HepG2 (cell line): ENCODE data around the gene GRIN2D. TPM values are rescaled to one million over a fixed set of nuclear protein-coding genes. Genes with fewer than 3 reads are reported as not detected.

Experiments
- DRAP1 ChIP-seq: IDR thresholded peaks from 2 replicates; pipeline ENCODE4 v1.6.1; 2016; ENCODE audit warnings: missing genetic modification reagents, missing compliant biosample characterization
- GLMP ChIP-seq: sonication (generic); formaldehyde crosslinking; IDR thresholded peaks from 2 replicates; pipeline ENCODE4 v1.9.0; 2021; ENCODE audit warnings: missing genetic modification reagents, mild to moderate bottlenecking, borderline replicate concordance
- KDM6A ChIP-seq: IDR thresholded peaks from 2 replicates; pipeline ENCODE4 v1.6.1; 2016; ENCODE audit warnings: low read depth
- SMAD1 ChIP-seq: sonication (generic); formaldehyde crosslinking; IDR thresholded peaks from 2 replicates; pipeline ENCODE4 v1.4.0; 2020; ENCODE audit warnings: missing genetic modification reagents, low read depth, mild to moderate bottlenecking, borderline replicate concordance
- SP140L ChIP-seq: sonication (generic); formaldehyde crosslinking; IDR thresholded peaks from 2 replicates; pipeline ENCODE4 v1.4.0; 2020; ENCODE audit warnings: missing genetic modification reagents, borderline replicate concordance
- TRIM22 ChIP-seq: fragments of 450-650 bp; IDR thresholded peaks from 2 replicates; pipeline ENCODE4 v1.6.1; 2017
- ZNF276 ChIP-seq: sonication (generic); formaldehyde crosslinking; IDR thresholded peaks from 2 replicates; pipeline ENCODE4 v1.4.0; 2020; ENCODE audit warnings: mild to moderate bottlenecking, low read depth, missing genetic modification reagents
- ZNF510 ChIP-seq: sonication (generic); formaldehyde crosslinking; IDR thresholded peaks from 2 replicates; pipeline ENCODE4 v1.4.0; 2020; ENCODE audit warnings: low read depth, mild to moderate bottlenecking, missing genetic modification reagents
- ZZZ3 ChIP-seq: sonication (generic); formaldehyde crosslinking; IDR thresholded peaks from 2 replicates; pipeline ENCODE4 v1.4.0; 2020; ENCODE audit warnings: missing genetic modification reagents, mild to moderate bottlenecking, borderline replicate concordance
- polyA plus RNA-seq, 8 experiments: library from polyadenylated mRNA; depleted of rRNA in 3 of 8; stranded (reverse) in 7 of 8; unstranded in 1 of 8; fragments of >200 nt; fragmentation: Illumina TruSeq in 4 of 8; extraction: Trizol in 4 of 8; gene quantifications; 2 replicates each; pipeline versions ENCODE4 v1.2.1 to v1.2.3, GENCODE V29; 2011 to 2016; ENCODE audit warnings: low read depth in 4 of 8, missing spikeins in 1 of 8, mixed read lengths in 1 of 8; ENCODE audit not compliant: insufficient read depth in 1 of 8
- total RNA-seq, 5 experiments: library from RNA; depleted of rRNA; stranded (reverse); fragments of >200 nt; fragmentation: Illumina TruSeq; extraction: Trizol; gene quantifications; 2 replicates each; pipeline ENCODE4 v1.2.3, GENCODE V29; 2016; ENCODE audit warnings: low read depth in 1 of 5

The GRIN2D gene
- total and polyA plus RNA-seq, 2 of the 13 experiments (the other 11 are each of a cell fraction or from before 2014, with no cell fraction given) = 0.02 to 0.13 TPM

- TF ChIP-seq DRAP1 (CRISPR knock-in tag) = peak; percentile 36; the same call in 1 of the 2 replicates
- TF ChIP-seq ZNF276 = no peak
- TF ChIP-seq GLMP (CRISPR knock-in tag) = no peak
- 0 out of 2 replicates have a peak, but pooled peaks have one; percentile 44 for TF ChIP-seq SP140L (CRISPR knock-in tag)
- TF ChIP-seq TRIM22 = no peak
- TF ChIP-seq ZNF510 (CRISPR knock-in tag) = no peak
- TF ChIP-seq SMAD1 (CRISPR knock-in tag) = no peak
- TF ChIP-seq KDM6A (CRISPR knock-in tag) = peak; percentile 81
- TF ChIP-seq ZZZ3 (CRISPR knock-in tag) = no peak
Observed at GRCh38 chr19:48354332-48354992, 39.0 kb upstream of the GRIN2D start (continued).
